GM19023 (cell line): ENCODE results near the gene TENT5D.
"Not testable (repeated sequence)": the region's sequence is repeated elsewhere in the genome, so short reads cannot be mapped to it uniquely, and the experiment has no call there.

ENCODE experiments used
- ATAC-seq: cut with Tn5 transposase; IDR thresholded peaks from one replicate; pipeline ENCODE4 v1.9.1; 2021; ENCODE audit warnings: mild to moderate bottlenecking, moderate library complexity; ENCODE audit not compliant: unreplicated experiment

TENT5D gene

GRCh38 chrX:80420147-80420546 is at the start of gene TENT5D:
Gene TENT5D, plus strand, starts transcription at chrX:80420447. Its CDS starts 22,093 bp downstream, at chrX:80442540.
- no peak for ATAC-seq

GRCh38 chrX:80385651-80386050 is 34.6 kb upstream of the TENT5D start:
- ATAC-seq, result not testable (repeated sequence)

GRCh38 chrX:80388206-80388605 is 32.0 kb upstream of the TENT5D start:
- no peak for ATAC-seq

- ATAC-seq, result no peak
Observed at GRCh38 chrX:80412042-80412441, 8.2 kb upstream of the TENT5D start.

- no peak for ATAC-seq
Observed at GRCh38 chrX:80423000-80423399, 2.8 kb downstream of the TENT5D start.

- ATAC-seq, result no peak
Observed at GRCh38 chrX:80423744-80424143, 3.5 kb downstream of the TENT5D start.

GRCh38 chrX:80430826-80431504 is 10.7 kb downstream of the TENT5D start:
- no peak for ATAC-seq

- ATAC-seq, result no peak
Observed at GRCh38 chrX:80431505-80431832, 11.2 kb downstream of the TENT5D start.

GRCh38 chrX:80432441-80432840 is 12.2 kb downstream of the TENT5D start:
- no peak for ATAC-seq

- ATAC-seq, result no peak
Observed at GRCh38 chrX:80432863-80433262, 12.6 kb downstream of the TENT5D start.

- ATAC-seq, result not testable (repeated sequence)
Observed at GRCh38 chrX:80468166-80468565, 47.9 kb downstream of the TENT5D start.

GRCh38 chrX:80471582-80471981 is 51.3 kb downstream of the TENT5D start:
- no peak for ATAC-seq

GRCh38 chrX:80485543-80485942 is 65.3 kb downstream of the TENT5D start:
- no peak for ATAC-seq

GRCh38 chrX:80486299-80486698 is 66.1 kb downstream of the TENT5D start:
- ATAC-seq, result no peak

GRCh38 chrX:80489166-80489565 is 68.9 kb downstream of the TENT5D start:
- no peak for ATAC-seq
